ENCODE data around the gene ELMO1.
A peak's percentile ranks its signal among the peaks of the same experiment; 100 is the strongest.

ELMO1 gene

GRCh38 chr7:37448636-37449361 lies at the start of gene ELMO1:
TSS of gene ELMO1 (minus strand) at chr7:37448864. CDS start at chr7:37342690, 106,174 bp downstream.
- Histone ChIP-seq H3K4me1 (ENCODE audit: control insufficient read depth, insufficient read depth, low read length) (peaks cover 7% of the 10 kb centered on the region; the same call in 1 of the 2 replicates), H3K27me3 (ENCODE audit: control insufficient read depth, insufficient read depth, low read length) (peaks cover 32% of the 10 kb centered on the region), H3K9ac (ENCODE audit: low read depth, low read length) (no peak within 1 kb of the TSS; the same call in 1 of the 2 replicates), H3K27ac (ENCODE audit: low read depth, low read length) (peak within 1 kb of the TSS; percentile 82), H3K36me3 (ENCODE audit: control insufficient read depth, insufficient read depth, low read length) (no peaks in the 10 kb centered on the region), H3K9me3 (ENCODE audit: control insufficient read depth, insufficient read depth, low read length) (no peaks in the 10 kb centered on the region), H3K4me3 (ENCODE audit: low read depth, low read length) (peak within 1 kb of the TSS; percentile 90)

GRCh38 chr7:37497576-37497975 lies 48.9 kb upstream of the ELMO1 start:
- H3K4me3 ChIP-seq (ENCODE audit: low read depth, low read length), result no peak overlapping the region
- no peaks in the 10 kb centered on the region for H3K9me3 ChIP-seq (ENCODE audit: control insufficient read depth, insufficient read depth, low read length)
- no peak overlapping the region for H3K9ac ChIP-seq (ENCODE audit: low read depth, low read length)
- H3K4me1 ChIP-seq (ENCODE audit: control insufficient read depth, insufficient read depth, low read length), result peaks cover 7% of the 10 kb centered on the region; the same call in 1 of the 2 replicates
- H3K27ac ChIP-seq (ENCODE audit: low read depth, low read length), result no peak overlapping the region
- H3K27me3 ChIP-seq (ENCODE audit: control insufficient read depth, insufficient read depth, low read length), result no peaks in the 10 kb centered on the region
- H3K36me3 ChIP-seq (ENCODE audit: control insufficient read depth, insufficient read depth, low read length), result no peaks in the 10 kb centered on the region

GRCh38 chr7:37495574-37496184 lies 47.0 kb upstream of the ELMO1 start:
- peaks cover 7% of the 10 kb centered on the region for H3K4me1 ChIP-seq (ENCODE audit: control insufficient read depth, insufficient read depth, low read length)
- H3K9me3 ChIP-seq (ENCODE audit: control insufficient read depth, insufficient read depth, low read length), result no peaks in the 10 kb centered on the region
- no peak overlapping the region for H3K4me3 ChIP-seq (ENCODE audit: low read depth, low read length)
- no peaks in the 10 kb centered on the region for H3K27me3 ChIP-seq (ENCODE audit: control insufficient read depth, insufficient read depth, low read length)
- no peaks in the 10 kb centered on the region for H3K36me3 ChIP-seq (ENCODE audit: control insufficient read depth, insufficient read depth, low read length)
- H3K9ac ChIP-seq (ENCODE audit: low read depth, low read length), result no peak overlapping the region
- H3K27ac ChIP-seq (ENCODE audit: low read depth, low read length), result no peak overlapping the region

GRCh38 chr7:37494926-37495325 lies 46.3 kb upstream of the ELMO1 start:
- H3K27ac ChIP-seq (ENCODE audit: low read depth, low read length), result peak overlapping the region; percentile 59
- no peaks in the 10 kb centered on the region for H3K36me3 ChIP-seq (ENCODE audit: control insufficient read depth, insufficient read depth, low read length)
- peaks cover 10% of the 10 kb centered on the region for H3K4me1 ChIP-seq (ENCODE audit: control insufficient read depth, insufficient read depth, low read length)
- no peaks in the 10 kb centered on the region for H3K9me3 ChIP-seq (ENCODE audit: control insufficient read depth, insufficient read depth, low read length)
- H3K9ac ChIP-seq (ENCODE audit: low read depth, low read length), result no peak overlapping the region
- H3K4me3 ChIP-seq (ENCODE audit: low read depth, low read length), result no peak overlapping the region
- H3K27me3 ChIP-seq (ENCODE audit: control insufficient read depth, insufficient read depth, low read length), result no peaks in the 10 kb centered on the region

- Histone ChIP-seq H3K9ac (ENCODE audit: low read depth, low read length) (no peak overlapping the region), H3K4me1 (ENCODE audit: control insufficient read depth, insufficient read depth, low read length) (peaks cover 16% of the 10 kb centered on the region), H3K27me3 (ENCODE audit: control insufficient read depth, insufficient read depth, low read length) (no peaks in the 10 kb centered on the region), H3K36me3 (ENCODE audit: control insufficient read depth, insufficient read depth, low read length) (no peaks in the 10 kb centered on the region), H3K9me3 (ENCODE audit: control insufficient read depth, insufficient read depth, low read length) (peaks cover 3% of the 10 kb centered on the region), H3K27ac (ENCODE audit: low read depth, low read length) (no peak overlapping the region), H3K4me3 (ENCODE audit: low read depth, low read length) (no peak overlapping the region)
Observed at GRCh38 chr7:37493810-37494209, 45.1 kb upstream of the ELMO1 start.

- Histone ChIP-seq H3K27me3 (ENCODE audit: control insufficient read depth, insufficient read depth, low read length) (no peaks in the 10 kb centered on the region), H3K27ac (ENCODE audit: low read depth, low read length) (no peak overlapping the region), H3K9ac (ENCODE audit: low read depth, low read length) (no peak overlapping the region), H3K4me1 (ENCODE audit: control insufficient read depth, insufficient read depth, low read length) (peaks cover 16% of the 10 kb centered on the region), H3K9me3 (ENCODE audit: control insufficient read depth, insufficient read depth, low read length) (peaks cover 10% of the 10 kb centered on the region), H3K4me3 (ENCODE audit: low read depth, low read length) (no peak overlapping the region), H3K36me3 (ENCODE audit: control insufficient read depth, insufficient read depth, low read length) (no peaks in the 10 kb centered on the region; the same call in 1 of the 2 replicates)
Observed at GRCh38 chr7:37493123-37493522, 44.5 kb upstream of the ELMO1 start.

GRCh38 chr7:37491919-37492694 lies 43.4 kb upstream of the ELMO1 start:
- Histone ChIP-seq H3K4me3 (ENCODE audit: low read depth, low read length) (peak overlapping the region; percentile 35; the same call in 1 of the 2 replicates), H3K9ac (ENCODE audit: low read depth, low read length) (no peak overlapping the region), H3K36me3 (ENCODE audit: control insufficient read depth, insufficient read depth, low read length) (no peaks in the 10 kb centered on the region; the same call in 1 of the 2 replicates), H3K9me3 (ENCODE audit: control insufficient read depth, insufficient read depth, low read length) (peaks cover 19% of the 10 kb centered on the region), H3K4me1 (ENCODE audit: control insufficient read depth, insufficient read depth, low read length) (peaks cover 16% of the 10 kb centered on the region), H3K27me3 (ENCODE audit: control insufficient read depth, insufficient read depth, low read length) (no peaks in the 10 kb centered on the region), H3K27ac (ENCODE audit: low read depth, low read length) (no peak overlapping the region)

- no peaks in the 10 kb centered on the region for H3K27me3 ChIP-seq (ENCODE audit: control insufficient read depth, insufficient read depth, low read length)
- H3K4me1 ChIP-seq (ENCODE audit: control insufficient read depth, insufficient read depth, low read length), result peaks cover 11% of the 10 kb centered on the region
- H3K4me3 ChIP-seq (ENCODE audit: low read depth, low read length), result no peak overlapping the region
- H3K9me3 ChIP-seq (ENCODE audit: control insufficient read depth, insufficient read depth, low read length), result peaks cover 21% of the 10 kb centered on the region
- no peaks in the 10 kb centered on the region; the same call in 1 of the 2 replicates for H3K36me3 ChIP-seq (ENCODE audit: control insufficient read depth, insufficient read depth, low read length)
- H3K27ac ChIP-seq (ENCODE audit: low read depth, low read length), result peak overlapping the region; percentile 87
- no peak overlapping the region for H3K9ac ChIP-seq (ENCODE audit: low read depth, low read length)
Observed at GRCh38 chr7:37489703-37490102, 41.0 kb upstream of the ELMO1 start.

- peaks cover 21% of the 10 kb centered on the region for H3K9me3 ChIP-seq (ENCODE audit: control insufficient read depth, insufficient read depth, low read length)
- H3K4me1 ChIP-seq (ENCODE audit: control insufficient read depth, insufficient read depth, low read length), result peaks cover 9% of the 10 kb centered on the region
- peak overlapping the region; percentile 23 for H3K27ac ChIP-seq (ENCODE audit: low read depth, low read length)
- no peaks in the 10 kb centered on the region for H3K27me3 ChIP-seq (ENCODE audit: control insufficient read depth, insufficient read depth, low read length)
- no peak overlapping the region for H3K9ac ChIP-seq (ENCODE audit: low read depth, low read length)
- H3K36me3 ChIP-seq (ENCODE audit: control insufficient read depth, insufficient read depth, low read length), result no peaks in the 10 kb centered on the region; the same call in 1 of the 2 replicates
- H3K4me3 ChIP-seq (ENCODE audit: low read depth, low read length), result no peak overlapping the region
Observed at GRCh38 chr7:37488163-37488764, 39.6 kb upstream of the ELMO1 start.

- Histone ChIP-seq H3K27ac (ENCODE audit: low read depth, low read length) (no peak overlapping the region), H3K4me1 (ENCODE audit: control insufficient read depth, insufficient read depth, low read length) (peaks cover 14% of the 10 kb centered on the region), H3K9ac (ENCODE audit: low read depth, low read length) (no peak overlapping the region), H3K9me3 (ENCODE audit: control insufficient read depth, insufficient read depth, low read length) (peaks cover 21% of the 10 kb centered on the region), H3K27me3 (ENCODE audit: control insufficient read depth, insufficient read depth, low read length) (no peaks in the 10 kb centered on the region), H3K36me3 (ENCODE audit: control insufficient read depth, insufficient read depth, low read length) (no peaks in the 10 kb centered on the region; the same call in 1 of the 2 replicates), H3K4me3 (ENCODE audit: low read depth, low read length) (no peak overlapping the region)
Observed at GRCh38 chr7:37484426-37485073, 35.9 kb upstream of the ELMO1 start.

Data from HUES48 (cell line).